ENCODE results near the gene RASAL2.

The RASAL2 gene

GRCh38 chr1:178397678-178398077, 303.8 kb downstream of the RASAL2 start:
- Mint-ChIP-seq H3K4me3 (no peak overlapping the region), H3K27me3 (no peaks in the 10 kb centered on the region), H3K36me3 (no peaks in the 10 kb centered on the region), H3K9me3 (peaks cover 0 to 3% of the 10 kb centered on the region in 2 donors), H3K27ac (no peak overlapping the region), H3K4me1 (peaks cover 4 to 13% of the 10 kb centered on the region in 2 donors)
- ATAC-seq (replicated peaks): no peak
- no peak for DNase-seq

DNA sequence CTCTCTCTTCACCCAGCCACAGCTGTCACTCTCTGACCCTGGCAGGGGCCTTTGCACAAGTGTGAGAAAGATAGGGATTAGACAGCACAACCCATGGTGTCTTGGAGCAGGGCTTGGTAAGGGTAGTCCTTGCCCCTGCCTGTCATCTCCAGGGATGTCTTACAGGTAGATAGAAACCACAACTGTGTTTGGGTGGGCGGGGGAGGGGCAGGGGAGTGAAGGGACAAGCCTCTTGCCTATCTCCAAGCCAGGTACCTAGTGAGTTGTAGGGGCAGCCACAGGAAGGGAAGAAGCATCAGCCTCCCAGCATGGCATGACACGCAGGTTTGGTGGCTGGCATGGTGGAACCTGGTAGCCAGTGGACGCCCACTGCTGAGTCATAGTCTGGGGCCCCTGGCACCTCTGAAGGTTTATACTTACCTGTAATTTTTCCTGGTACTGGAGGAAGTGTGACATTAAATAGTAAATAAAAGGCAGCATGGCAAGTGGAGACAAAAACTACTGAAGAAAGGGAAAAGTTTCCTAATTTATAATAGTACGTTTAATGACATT, 305.3 kb downstream of the RASAL2 start:
- DNase-seq (no peak), ATAC-seq (replicated peaks) (no peak)
- Mint-ChIP-seq H3K36me3 (no peaks in the 10 kb centered on the region), H3K27me3 (no peaks in the 10 kb centered on the region), H3K9me3 (peaks cover 0 to 3% of the 10 kb centered on the region in 2 donors), H3K27ac (no peak overlapping the region), H3K4me3 (no peak overlapping the region), H3K4me1 (peaks cover 6 to 21% of the 10 kb centered on the region in 2 donors)

GRCh38 chr1:178405137-178405536, 311.2 kb downstream of the RASAL2 start:
- H3K36me3 Mint-ChIP-seq: peaks cover 12 to 13% of the 10 kb centered on the region in 2 donors
- no peak overlapping the region for H3K4me3 Mint-ChIP-seq
- DNase-seq (no peak), ATAC-seq (replicated peaks) (no peak)
- no peak overlapping the region for H3K27ac Mint-ChIP-seq
- H3K4me1 Mint-ChIP-seq: peaks cover 11 to 27% of the 10 kb centered on the region in 2 donors
- peaks cover 6 to 12% of the 10 kb centered on the region in 2 donors for H3K9me3 Mint-ChIP-seq
- H3K27me3 Mint-ChIP-seq: peaks cover 0 to 6% of the 10 kb centered on the region in 2 donors

GRCh38 chr1:178407215-178407614, 313.3 kb downstream of the RASAL2 start:
- no peak overlapping the region for H3K27ac Mint-ChIP-seq
- H3K9me3 Mint-ChIP-seq: peaks cover 10 to 14% of the 10 kb centered on the region in 2 donors

GRCh38 chr1:178407655-178408054, 313.8 kb downstream of the RASAL2 start:
- peaks cover 10 to 14% of the 10 kb centered on the region in 2 donors for H3K9me3 Mint-ChIP-seq
- peak overlapping the region in 1 of 2 donors; percentile 11 for H3K4me3 Mint-ChIP-seq
- peaks cover 16 to 17% of the 10 kb centered on the region in 2 donors for H3K36me3 Mint-ChIP-seq
- H3K4me1 Mint-ChIP-seq: peaks cover 18 to 44% of the 10 kb centered on the region in 2 donors
- no peak overlapping the region for H3K27ac Mint-ChIP-seq
- ATAC-seq (replicated peaks) (peak; percentile 38 to 45), DNase-seq (no peak)
- peaks cover 0 to 6% of the 10 kb centered on the region in 2 donors for H3K27me3 Mint-ChIP-seq

More at GRCh38 chr1:178407215-178407614, 313.3 kb downstream of the RASAL2 start:
- peaks cover 0 to 6% of the 10 kb centered on the region in 2 donors for H3K27me3 Mint-ChIP-seq
- DNase-seq (no peak), ATAC-seq (replicated peaks) (no peak)
- H3K4me3 Mint-ChIP-seq: no peak overlapping the region
- H3K4me1 Mint-ChIP-seq: peaks cover 16 to 44% of the 10 kb centered on the region in 2 donors
- H3K36me3 Mint-ChIP-seq: peaks cover 16 to 17% of the 10 kb centered on the region in 2 donors

GRCh38 chr1:178408871-178409270, 315.0 kb downstream of the RASAL2 start:
- H3K27me3 Mint-ChIP-seq: peaks cover 0 to 6% of the 10 kb centered on the region in 2 donors
- no peak for ATAC-seq (replicated peaks)
- peaks cover 16 to 17% of the 10 kb centered on the region in 2 donors for H3K36me3 Mint-ChIP-seq
- peak overlapping the region; percentile 25 for H3K27ac Mint-ChIP-seq
- peaks cover 10 to 14% of the 10 kb centered on the region in 2 donors for H3K9me3 Mint-ChIP-seq
- peaks cover 24 to 47% of the 10 kb centered on the region in 2 donors for H3K4me1 Mint-ChIP-seq
- no peak for DNase-seq
- H3K4me3 Mint-ChIP-seq: no peak overlapping the region

- H3K27me3 Mint-ChIP-seq: peaks cover 0 to 6% of the 10 kb centered on the region in 2 donors
- DNase-seq (no peak), ATAC-seq (replicated peaks) (no peak)
- H3K27ac Mint-ChIP-seq: no peak overlapping the region
- H3K4me1 Mint-ChIP-seq: peaks cover 24 to 50% of the 10 kb centered on the region in 2 donors
- peaks cover 10 to 14% of the 10 kb centered on the region in 2 donors for H3K9me3 Mint-ChIP-seq
- no peak overlapping the region for H3K4me3 Mint-ChIP-seq
- peaks cover 16 to 17% of the 10 kb centered on the region in 2 donors for H3K36me3 Mint-ChIP-seq
These were observed 315.6 kb downstream of the RASAL2 start for GRCh38 chr1:178409541-178409940.

DNA sequence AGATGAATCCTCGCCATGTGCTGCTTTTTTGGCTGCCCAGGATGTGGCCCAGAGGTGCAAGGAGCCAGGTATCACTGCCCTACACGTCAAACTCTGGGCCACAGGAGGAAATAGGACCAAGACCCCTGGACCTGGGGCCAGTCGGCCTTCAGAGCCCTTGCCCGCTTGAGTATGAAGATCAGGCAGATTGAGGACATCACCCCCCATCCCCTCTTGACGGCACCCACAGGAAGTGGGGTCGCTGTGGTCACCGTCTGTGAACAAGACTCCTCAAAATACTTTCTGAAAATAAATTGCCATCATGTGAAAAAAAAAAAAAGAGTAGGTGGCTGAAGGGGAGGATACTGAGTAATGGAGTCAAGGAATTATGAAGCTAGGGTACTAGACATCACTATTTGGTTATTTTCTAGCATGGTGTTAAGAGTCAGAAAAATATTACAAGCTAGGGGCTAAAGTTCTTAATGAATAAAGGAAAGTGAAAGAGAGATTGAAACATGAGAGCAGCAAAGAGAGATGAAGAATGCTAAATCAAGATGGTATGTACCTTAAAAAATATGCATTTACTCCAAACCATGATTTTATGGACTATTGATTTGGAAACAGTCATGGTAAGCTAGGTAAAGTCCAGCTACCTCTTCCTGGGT, 318.0 kb downstream of the RASAL2 start:
- H3K36me3 Mint-ChIP-seq: peaks cover 18 to 22% of the 10 kb centered on the region in 2 donors
- DNase-seq: no peak
- peaks cover 0 to 6% of the 10 kb centered on the region in 2 donors for H3K27me3 Mint-ChIP-seq
- H3K4me1 Mint-ChIP-seq: peaks cover 24 to 53% of the 10 kb centered on the region in 2 donors
- peak overlapping the region; percentile 55 to 57 for H3K4me3 Mint-ChIP-seq
- ATAC-seq (replicated peaks): peak; percentile 60 to 61
- peaks cover 16 to 19% of the 10 kb centered on the region in 2 donors for H3K9me3 Mint-ChIP-seq
- H3K27ac Mint-ChIP-seq: peak overlapping the region; percentile 82

DNA sequence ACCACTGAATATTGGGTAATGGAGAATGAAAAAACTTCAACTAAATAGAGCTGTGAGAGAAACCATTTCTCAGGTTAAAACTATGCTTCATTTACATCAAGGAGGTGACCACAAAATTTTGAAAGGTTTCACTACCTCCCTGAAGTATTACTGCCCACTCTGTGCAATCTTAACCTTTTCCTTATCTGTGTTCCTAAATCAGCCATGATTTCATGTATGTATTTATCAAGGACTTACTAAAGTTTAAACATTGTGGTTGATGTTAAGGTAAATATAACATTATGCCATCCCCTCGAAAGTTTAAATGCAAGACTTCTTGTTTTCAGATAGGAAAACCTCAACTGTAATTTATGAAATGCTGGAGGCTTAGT, 318.5 kb downstream of the RASAL2 start:
- Mint-ChIP-seq H3K27me3 (peaks cover 0 to 6% of the 10 kb centered on the region in 2 donors), H3K9me3 (peaks cover 18 to 22% of the 10 kb centered on the region in 2 donors), H3K36me3 (peaks cover 21 to 25% of the 10 kb centered on the region in 2 donors), H3K4me3 (peak overlapping the region; percentile 26 to 57), H3K4me1 (peaks cover 24 to 57% of the 10 kb centered on the region in 2 donors), H3K27ac (peak overlapping the region; percentile 37)
- DNase-seq (no peak), ATAC-seq (replicated peaks) (peak; percentile 87)

GRCh38 chr1:178417858-178418257, 324.0 kb downstream of the RASAL2 start:
- no peak for DNase-seq
- peaks cover 7 to 8% of the 10 kb centered on the region in 2 donors for H3K36me3 Mint-ChIP-seq
- H3K9me3 Mint-ChIP-seq: peaks cover 8% of the 10 kb centered on the region in 2 donors
- H3K27me3 Mint-ChIP-seq: no peaks in the 10 kb centered on the region
- H3K4me3 Mint-ChIP-seq: no peak overlapping the region
- ATAC-seq (replicated peaks): no peak
- no peak overlapping the region for H3K27ac Mint-ChIP-seq
- peaks cover 10 to 27% of the 10 kb centered on the region in 2 donors for H3K4me1 Mint-ChIP-seq

GRCh38 chr1:178418284-178418955, 324.5 kb downstream of the RASAL2 start:
- Mint-ChIP-seq H3K4me3 (no peak overlapping the region), H3K36me3 (peaks cover 7 to 8% of the 10 kb centered on the region in 2 donors), H3K27ac (no peak overlapping the region), H3K27me3 (no peaks in the 10 kb centered on the region), H3K9me3 (peaks cover 8% of the 10 kb centered on the region in 2 donors), H3K4me1 (peaks cover 7 to 22% of the 10 kb centered on the region in 2 donors)
- ATAC-seq (replicated peaks): peak; percentile 99
- no peak for DNase-seq

DNA sequence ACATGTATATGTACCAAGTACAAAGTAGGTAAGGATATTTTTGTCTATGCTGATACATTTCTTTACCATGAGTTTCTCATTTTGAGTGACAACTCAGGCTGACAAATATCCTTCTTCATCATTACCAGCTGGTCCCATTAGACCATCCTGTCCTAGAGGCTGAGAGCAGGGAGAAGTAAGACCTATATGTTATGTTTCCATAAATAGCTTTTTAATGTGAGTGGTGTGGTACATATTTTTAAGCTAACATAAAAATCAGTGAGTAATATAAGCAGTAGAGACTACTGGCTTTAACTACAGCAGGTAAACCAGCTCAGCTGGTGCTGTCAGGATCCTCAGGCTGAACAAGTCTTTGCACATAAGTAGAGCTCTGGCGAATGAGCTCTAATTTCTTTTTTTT, 340.5 kb downstream of the RASAL2 start:
- no peak for DNase-seq
- ATAC-seq (replicated peaks): peak in 1 of 2 donors; percentile 25
- Mint-ChIP-seq H3K4me1 (no peaks in the 10 kb centered on the region), H3K9me3 (no peaks in the 10 kb centered on the region), H3K27ac (no peak overlapping the region), H3K36me3 (no peaks in the 10 kb centered on the region), H3K27me3 (no peaks in the 10 kb centered on the region), H3K4me3 (no peak overlapping the region)

GRCh38 chr1:178434899-178435435, 341.1 kb downstream of the RASAL2 start:
- no peak for DNase-seq
- no peak overlapping the region for H3K4me3 Mint-ChIP-seq
- no peaks in the 10 kb centered on the region for H3K36me3 Mint-ChIP-seq
- no peak for ATAC-seq (replicated peaks)
- no peaks in the 10 kb centered on the region for H3K9me3 Mint-ChIP-seq
- H3K27ac Mint-ChIP-seq: no peak overlapping the region
- no peaks in the 10 kb centered on the region for H3K27me3 Mint-ChIP-seq
- no peaks in the 10 kb centered on the region for H3K4me1 Mint-ChIP-seq

GRCh38 chr1:178436899-178437298, 343.0 kb downstream of the RASAL2 start:
- Mint-ChIP-seq H3K27me3 (no peaks in the 10 kb centered on the region), H3K4me1 (no peaks in the 10 kb centered on the region), H3K27ac (no peak overlapping the region), H3K36me3 (no peaks in the 10 kb centered on the region), H3K9me3 (peaks cover 0 to 2% of the 10 kb centered on the region in 2 donors), H3K4me3 (no peak overlapping the region)
- DNase-seq (no peak), ATAC-seq (replicated peaks) (no peak)

Measured in stimulated activated naive B cell treated with anti-CD40 and anti-IgM and Interleukin-4, amounts not matched to agents 10 μg/mL and 1 μg/mL and 100 μg/mL, for 72 hours (primary cell).